ENCODE data around the gene MAP3K2. TPM values are rescaled to one million over a fixed set of nuclear protein-coding genes. Genes with fewer than 3 reads are reported as not detected.

Gene MAP3K2
- total RNA-seq, 4 donors from 2014 or later = 34.2 to 69.5 (median 61.1) TPM

GRCh38 chr2:127405255-127405610, 17.5 kb upstream of the MAP3K2 start:
- no peaks in the 10 kb centered on the region for H3K27me3 ChIP-seq
- TF ChIP-seq EP300 (IDR thresholded peaks at IDR 0.05) = no peak
- TF ChIP-seq POLR2A (IDR thresholded peaks at IDR 0.05) = no peak
- TF ChIP-seq CTCF (IDR thresholded peaks at IDR 0.05) = no peak
- peak overlapping the region in 2 of 4 donors; percentile 28 to 34 for H3K27ac ChIP-seq
- WGBS, 2 donors = 66 to 67% methylated on average over 3 of the region's 3 CpGs
- no peak for DNase-seq (ENCODE audit: low spot score in 2 of 2)
- H3K36me3 ChIP-seq = no peaks in the 10 kb centered on the region
- no peak overlapping the region for H3K4me3 ChIP-seq
- peaks cover 0 to 33% (median 9%) of the 10 kb centered on the region in 4 donors for H3K4me1 ChIP-seq
- no peaks in the 10 kb centered on the region for H3K9me3 ChIP-seq

GRCh38 chr2:127404466-127405254, 16.9 kb upstream of the MAP3K2 start:
- H3K4me3 ChIP-seq = no peak overlapping the region

GRCh38 chr2:127403460-127403859, 15.7 kb upstream of the MAP3K2 start:
- WGBS, 2 donors = 59 to 61% methylated on average over 3 of the region's 3 CpGs

More at GRCh38 chr2:127404466-127405254, 16.9 kb upstream of the MAP3K2 start:
- Histone ChIP-seq H3K36me3 (no peaks in the 10 kb centered on the region), H3K9me3 (no peaks in the 10 kb centered on the region), H3K4me1 (peaks cover 0 to 29% (median 6%) of the 10 kb centered on the region in 4 donors), H3K27ac (peak overlapping the region in 1 of 4 donors; percentile 50), H3K27me3 (no peaks in the 10 kb centered on the region)
- no peak for DNase-seq (ENCODE audit: low spot score in 2 of 2)
- TF ChIP-seq EP300 (IDR thresholded peaks at IDR 0.05) (no peak), POLR2A (IDR thresholded peaks at IDR 0.05) (no peak), CTCF (IDR thresholded peaks at IDR 0.05) (no peak)
- WGBS, 2 donors = 80 to 84% methylated on average over 7 of the region's 7 CpGs

GRCh38 chr2:127401757-127402695, 14.3 kb upstream of the MAP3K2 start:
- Histone ChIP-seq H3K27me3 (no peaks in the 10 kb centered on the region), H3K4me3 (no peak overlapping the region), H3K27ac (peak overlapping the region in 1 of 4 donors; percentile 37), H3K4me1 (peaks cover 0 to 23% (median 8%) of the 10 kb centered on the region in 4 donors), H3K36me3 (no peaks in the 10 kb centered on the region), H3K9me3 (no peaks in the 10 kb centered on the region)
- TF ChIP-seq POLR2A (IDR thresholded peaks at IDR 0.05) (no peak), EP300 (IDR thresholded peaks at IDR 0.05) (no peak)
- no peak for DNase-seq (ENCODE audit: low spot score in 2 of 2)
- 76 to 85% methylated on average over 9 to 11 of the region's 11 CpGs for WGBS, 2 donors

More at GRCh38 chr2:127403460-127403859, 15.7 kb upstream of the MAP3K2 start:
- Histone ChIP-seq H3K4me3 (no peak overlapping the region), H3K36me3 (no peaks in the 10 kb centered on the region), H3K9me3 (no peaks in the 10 kb centered on the region), H3K27me3 (no peaks in the 10 kb centered on the region), H3K27ac (no peak overlapping the region), H3K4me1 (peaks cover 0 to 27% (median 6%) of the 10 kb centered on the region in 4 donors)
- TF ChIP-seq POLR2A (IDR thresholded peaks at IDR 0.05) = no peak
- no peak for TF ChIP-seq CTCF (IDR thresholded peaks at IDR 0.05)
- TF ChIP-seq EP300 (IDR thresholded peaks at IDR 0.05) = no peak
- no peak for DNase-seq (ENCODE audit: low spot score in 2 of 2)

- DNase-seq (ENCODE audit: low spot score in 2 of 2) = no peak
- Histone ChIP-seq H3K27me3 (no peaks in the 10 kb centered on the region), H3K9me3 (no peaks in the 10 kb centered on the region), H3K27ac (peak overlapping the region in 1 of 4 donors; percentile 37), H3K4me1 (peaks cover 0 to 23% (median 8%) of the 10 kb centered on the region in 4 donors), H3K36me3 (no peaks in the 10 kb centered on the region), H3K4me3 (no peak overlapping the region)
- TF ChIP-seq POLR2A (IDR thresholded peaks at IDR 0.05) = no peak
- TF ChIP-seq EP300 (IDR thresholded peaks at IDR 0.05) = no peak
- TF ChIP-seq CTCF (IDR thresholded peaks at IDR 0.05) = no peak
- 51 to 58% methylated on average over 24 to 30 of the region's 39 CpGs for WGBS, 2 donors
Measured at GRCh38 chr2:127400897-127401756, 13.4 kb upstream of the MAP3K2 start.
